IMR-90 (cell line): ENCODE data around the gene ZCCHC7. TPM values are rescaled to one million over a fixed set of nuclear protein-coding genes. Genes with fewer than 3 reads are reported as not detected.

Source experiments
- ATAC-seq: fragments of 200-7000 bp; cut with Tn5 transposase; 2 replicates; pipeline ENCODE4 v1.9.1; 2020; ENCODE audit warnings: low read depth, mild to moderate bottlenecking, moderate library complexity
- BruUV-seq: library from RNA; stranded (reverse); fragments of 400-500 nt; replicated peaks from 2 replicates; lab custom pipeline; 2021; lab: Mats Ljungman, UMichigan
- CTCF ChIA-PET: fragments of 300-600 bp; formaldehyde crosslinking; extraction: SDS; loops from one replicate; lab custom pipeline; 2021; ENCODE audit warnings: antibody characterized with exemption; lab: Yijun Ruan, JAX
- POLR2A ChIA-PET: fragments of 300-600 bp; sonication (Branson Sonifier 250); formaldehyde crosslinking; loops from one replicate; lab custom pipeline; 2022; ENCODE audit warnings: antibody characterized with exemption; ENCODE audit not compliant: unreplicated experiment; lab: Charles Lee
- DNase-seq: peaks from one replicate; pipeline ENCODE4 v3.0.0; 2013
- H2AFZ ChIP-seq: replicated peaks from 2 replicates; pipeline ENCODE3; 2013; ENCODE audit warnings: low read length, mild to moderate bottlenecking; ENCODE audit not compliant: poor library complexity
- H2AK5ac ChIP-seq: 2 replicates; pipeline ENCODE4 v1.6.1; 2013; ENCODE audit warnings: low read depth, low read length, inconsistent platforms
- H2AK9ac ChIP-seq: replicated peaks from 2 replicates; pipeline ENCODE3; 2013; ENCODE audit warnings: mild to moderate bottlenecking, low read depth, low read length, moderate library complexity; ENCODE audit not compliant: poor library complexity
- H2BK120ac ChIP-seq: 2 replicates; pipeline ENCODE4 v1.6.1; 2013; ENCODE audit warnings: low read depth, low read length, inconsistent platforms
- H2BK15ac ChIP-seq: 3 replicates; pipeline ENCODE4 v1.6.1; 2013; ENCODE audit warnings: low read depth, low read length, inconsistent platforms
- H2BK20ac ChIP-seq: 2 replicates; pipeline ENCODE4 v1.6.1; 2013; ENCODE audit warnings: low read depth, mild to moderate bottlenecking, inconsistent platforms, low read length, moderate library complexity
- H2BK5ac ChIP-seq: 2 replicates; pipeline ENCODE4 v1.6.1; 2013; ENCODE audit warnings: mild to moderate bottlenecking, low read depth, low read length, inconsistent platforms; ENCODE audit not compliant: poor library complexity, severe bottlenecking
- H3K14ac ChIP-seq: replicated peaks from 2 replicates; pipeline ENCODE4 v1.6.1; 2013; ENCODE audit warnings: low read depth, low read length, inconsistent platforms
- H3K18ac ChIP-seq: 2 replicates; pipeline ENCODE4 v1.6.1; 2013; ENCODE audit warnings: low read depth, low read length, control low read depth
- H3K23ac ChIP-seq: 2 replicates; pipeline ENCODE4 v1.6.1; 2013; ENCODE audit warnings: low read depth, low read length, inconsistent platforms
- H3K27ac ChIP-seq: 2 replicates; pipeline ENCODE4 v1.5.1; 2013; ENCODE audit warnings: mild to moderate bottlenecking, control low read depth, low read length; ENCODE audit not compliant: insufficient read depth
- H3K27me3 ChIP-seq: 2 replicates; pipeline ENCODE4 v1.6.1; 2013; ENCODE audit warnings: low read length; ENCODE audit not compliant: control insufficient read depth, insufficient read depth
- H3K36me3 ChIP-seq: 2 replicates; pipeline ENCODE4 v1.6.1; 2013; ENCODE audit warnings: low read length, mixed read lengths; ENCODE audit not compliant: control insufficient read depth, insufficient read depth
- H3K4ac ChIP-seq: 2 replicates; pipeline ENCODE4 v1.6.1; 2013; ENCODE audit warnings: low read depth, low read length, inconsistent platforms
- H3K4me1 ChIP-seq: 2 replicates; pipeline ENCODE4 v1.6.1; 2013; ENCODE audit warnings: low read length, mixed read lengths; ENCODE audit not compliant: control insufficient read depth, insufficient read depth
- H3K4me2 ChIP-seq: 2 replicates; pipeline ENCODE4 v1.6.1; 2013; ENCODE audit warnings: low read depth, mild to moderate bottlenecking, control low read depth, low read length, moderate library complexity
- H3K4me3 ChIP-seq: 2 replicates; pipeline ENCODE4 v1.5.1; 2013; ENCODE audit warnings: low read depth, mild to moderate bottlenecking, control low read depth, low read length, moderate library complexity; ENCODE audit not compliant: insufficient read depth
- H3K56ac ChIP-seq: 2 replicates; pipeline ENCODE4 v1.6.1; 2013; ENCODE audit warnings: low read length, inconsistent platforms; ENCODE audit not compliant: insufficient read depth; ENCODE audit errors: extremely low read depth
- H3K79me1 ChIP-seq, 2 experiments: 2 replicates each; pipeline ENCODE4 v1.6.1; 2013; ENCODE audit warnings: low read length in 2 of 2, inconsistent platforms in 1 of 2, low read depth in 1 of 2
- H3K9ac ChIP-seq: 2 replicates; pipeline ENCODE4 v1.6.1; 2013; ENCODE audit warnings: low read depth, low read length, control low read depth
- H3K9me1 ChIP-seq: 2 replicates; pipeline ENCODE4 v1.6.1; 2013; ENCODE audit warnings: low read length, inconsistent platforms; ENCODE audit not compliant: insufficient read depth
- H3K9me3 ChIP-seq: 2 replicates; pipeline ENCODE4 v1.6.1; 2013; ENCODE audit warnings: low read length; ENCODE audit not compliant: control insufficient read depth, insufficient read depth
- H4K20me1 ChIP-seq: 2 replicates; pipeline ENCODE4 v1.6.1; 2013; ENCODE audit warnings: low read length, inconsistent platforms; ENCODE audit not compliant: insufficient read depth
- H4K5ac ChIP-seq: 2 replicates; pipeline ENCODE4 v1.6.1; 2013; ENCODE audit warnings: mild to moderate bottlenecking, low read depth, low read length, control low read depth
- H4K8ac ChIP-seq, 2 experiments: 2 replicates each; pipeline ENCODE4 v1.6.1; 2013; ENCODE audit warnings: low read depth in 2 of 2, low read length in 2 of 2, control low read depth in 1 of 2, inconsistent platforms in 1 of 2
- H4K91ac ChIP-seq: 2 replicates; pipeline ENCODE4 v1.6.1; 2013; ENCODE audit warnings: low read depth, low read length, inconsistent platforms; ENCODE audit not compliant: insufficient read depth
- BHLHE40 ChIP-seq: fragments of 150-350 bp; IDR thresholded peaks from 2 replicates; pipeline ENCODE4 v1.6.1; 2016; ENCODE audit warnings: mild to moderate bottlenecking, low read depth, low read length
- CHD1 ChIP-seq: IDR thresholded peaks from 2 replicates; pipeline ENCODE4 v1.6.1; 2012; ENCODE audit warnings: low read depth, low read length, improper control_type of control experiment
- MAFK ChIP-seq: IDR thresholded peaks from 2 replicates; pipeline ENCODE4 v1.6.1; 2012; ENCODE audit warnings: low read depth, low read length, improper control_type of control experiment
- RCOR1 ChIP-seq: IDR thresholded peaks from 2 replicates; pipeline ENCODE4 v1.6.1; 2012; ENCODE audit warnings: mild to moderate bottlenecking, low read length, improper control_type of control experiment; ENCODE audit not compliant: insufficient replicate concordance
- RFX5 ChIP-seq: IDR thresholded peaks from 2 replicates; pipeline ENCODE4 v1.8.0; 2012; ENCODE audit warnings: low read depth, mild to moderate bottlenecking, low read length, moderate library complexity
- SMC3 ChIP-seq: fragments of 150-350 bp; IDR thresholded peaks from 2 replicates; pipeline ENCODE4 v1.6.1; 2016; ENCODE audit warnings: low read depth, mild to moderate bottlenecking, antibody characterized with exemption, low read length, moderate library complexity
- WGBS, 2 experiments: methylation state at CpG; one replicate each; pipeline versions ENCODE4 v1.1.5 to v1.1.7; 2013; ENCODE audit warnings: missing lambda C conversion rate in 2 of 2; ENCODE audit not compliant: insufficient read length in 1 of 2; ENCODE audit errors: extremely low coverage in 2 of 2; 5-methylcytosine and 5-hydroxymethylcytosine counted together
- dilution Hi-C: fragments of 300-500 bp; cut with HindIII; formaldehyde crosslinking; loops from one replicate; pipeline ENCODE4 v1.14.3; 2018; ENCODE audit warnings: low sequenced_read_pairs; ENCODE audit not compliant: unreplicated experiment
- in situ Hi-C: fragments of 300-500 bp; cut with MboI; formaldehyde crosslinking; loops from 3 replicates; pipeline ENCODE4 v1.14.3; 2019; ENCODE audit warnings: low sequenced_read_pairs, inconsistent platforms, mixed read lengths
- intact Hi-C: fragments of 100-400 bp; cut with micrococcal nuclease; formaldehyde crosslinking; loops from 2 replicates; pipeline ENCODE4 v1.10.0; 2022
- polyA plus RNA-seq, 3 experiments: library from polyadenylated mRNA; depleted of rRNA; stranded (reverse); fragments of >200 nt; gene quantifications; 2 replicates each; pipeline ENCODE4 v1.2.3, GENCODE V29; 2012; ENCODE audit warnings: low replicate concordance in 1 of 3
- total RNA-seq: library from RNA; depleted of rRNA; stranded (reverse); fragments of >200 nt; gene quantifications from 2 replicates; pipeline ENCODE4 v1.2.3, GENCODE V29; 2012

ZCCHC7 gene
- total and polyA plus RNA-seq, 2 of the 4 experiments (the other 2 are of a cell fraction) = 13.6 to 28.7 TPM

DNA sequence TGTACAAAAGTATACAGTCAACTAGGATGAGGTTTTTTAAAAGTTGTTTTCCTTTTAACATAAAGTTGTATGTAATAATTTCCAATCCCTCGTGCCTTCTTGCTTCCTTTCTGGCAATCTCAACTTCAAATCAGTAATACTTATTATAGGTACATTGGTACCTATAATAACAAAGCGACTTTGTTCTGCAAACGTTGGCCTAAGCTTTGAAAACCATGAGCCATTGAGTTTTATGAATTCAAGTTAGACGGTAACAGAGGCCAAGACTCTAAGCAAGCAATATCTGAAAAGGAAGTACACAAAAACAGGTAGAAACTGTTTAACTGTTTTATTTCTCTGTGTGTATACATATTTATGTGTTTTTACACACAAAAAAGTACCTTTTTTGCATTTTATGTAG, 166.9 kb downstream of the ZCCHC7 start:
- H3K9me3 ChIP-seq = no peaks in the 10 kb centered on the region
- BruUV-seq = no TSS peak
- no peak for ATAC-seq
- no peak for DNase-seq
- no peak overlapping the region for H2BK20ac ChIP-seq
- no peaks in the 10 kb centered on the region for H4K20me1 ChIP-seq
- in situ Hi-C loops = no loop called here
- no peak overlapping the region for H2BK120ac ChIP-seq
- no peak overlapping the region for H3K4ac ChIP-seq
- no peak overlapping the region for H4K91ac ChIP-seq
- intact Hi-C loops = no loop called here
- no peaks in the 10 kb centered on the region for H3K9me1 ChIP-seq
- H4K5ac ChIP-seq = no peak overlapping the region
- no peak overlapping the region for H3K4me3 ChIP-seq
- peaks cover 3 to 18% of the 10 kb centered on the region in 2 experiments; a peak in 3 of 4 replicates for H3K79me1 ChIP-seq
- H3K56ac ChIP-seq = no peak overlapping the region
- no peak overlapping the region for H2AK9ac ChIP-seq
- H3K4me2 ChIP-seq = no peak overlapping the region
- CTCF ChIA-PET = interaction anchor here (0.6 kb wide), 1 partner anchor 244 kb away, joined by 4 read pairs; no protein-coding TSS in a partner anchor
- TF ChIP-seq MAFK (no peak), BHLHE40 (no peak), CHD1 (no peak), SMC3 (no peak), RCOR1 (no peak), RFX5 (no peak)
- H2AK5ac ChIP-seq = no peak overlapping the region
- H3K23ac ChIP-seq = no peak overlapping the region
- dilution Hi-C loops = no loop called here
- H3K36me3 ChIP-seq = no peaks in the 10 kb centered on the region
- no peak overlapping the region for H4K8ac ChIP-seq
- no peak overlapping the region for H3K14ac ChIP-seq
- no peak overlapping the region for H2AFZ ChIP-seq
- H3K4me1 ChIP-seq = peaks cover 6% of the 10 kb centered on the region
- no peak overlapping the region for H3K9ac ChIP-seq
- H2BK15ac ChIP-seq = no peak overlapping the region
- no peak overlapping the region for H2BK5ac ChIP-seq
- H3K27me3 ChIP-seq = no peaks in the 10 kb centered on the region
- POLR2A ChIA-PET = no interaction called here
- no peak overlapping the region for H3K27ac ChIP-seq
- WGBS, 2 experiments = no CpG with 5 or more reads among the region's 4 CpGs
- H3K18ac ChIP-seq = no peak overlapping the region
